H9 (cell line): Measurements from ENCODE around the gene HYAL3. TPM values are rescaled to one million over a fixed set of nuclear protein-coding genes. Genes with fewer than 3 reads are reported as not detected.

ENCODE experiments used
- DNase-seq: peaks from one replicate; pipeline ENCODE4 v3.0.0-alpha.2; 2017
- H2AFZ ChIP-seq: one replicate; pipeline ENCODE4 v1.6.1; 2013; ENCODE audit warnings: mild to moderate bottlenecking, low read length, control low read depth, moderate library complexity
- H2AK5ac ChIP-seq: 2 replicates; pipeline ENCODE4 v1.6.1; 2013; ENCODE audit warnings: low read length, control low read depth, mixed read lengths; ENCODE audit not compliant: insufficient read length
- H2BK120ac ChIP-seq: one replicate; pipeline ENCODE4 v1.6.1; 2013; ENCODE audit warnings: low read depth, mild to moderate bottlenecking, low read length, control low read depth, inconsistent platforms; ENCODE audit not compliant: poor library complexity, severe bottlenecking
- H2BK12ac ChIP-seq: 2 replicates; pipeline ENCODE4 v1.6.1; 2013; ENCODE audit warnings: low read length, control low read depth, mixed read lengths, low read depth; ENCODE audit not compliant: insufficient read length
- H2BK15ac ChIP-seq: 2 replicates; pipeline ENCODE4 v1.6.1; 2013; ENCODE audit warnings: low read depth, low read length, control low read depth
- H2BK20ac ChIP-seq: one replicate; pipeline ENCODE4 v1.6.1; 2013; ENCODE audit warnings: low read depth, mild to moderate bottlenecking, low read length, control low read depth, inconsistent platforms; ENCODE audit not compliant: poor library complexity, severe bottlenecking
- H2BK5ac ChIP-seq: 2 replicates; pipeline ENCODE4 v1.6.1; 2013; ENCODE audit warnings: low read length, control low read depth, mixed read lengths; ENCODE audit not compliant: insufficient read length
- H3K14ac ChIP-seq: 2 replicates; pipeline ENCODE4 v1.6.1; 2013; ENCODE audit warnings: low read length, control low read depth; ENCODE audit not compliant: insufficient read depth
- H3K18ac ChIP-seq: 2 replicates; pipeline ENCODE4 v1.6.1; 2013; ENCODE audit warnings: low read depth, mild to moderate bottlenecking, mixed read lengths, low read length, control low read depth; ENCODE audit not compliant: insufficient read length
- H3K23ac ChIP-seq: 2 replicates; pipeline ENCODE4 v1.6.1; 2013; ENCODE audit warnings: low read length, control low read depth, mixed read lengths, low read depth; ENCODE audit not compliant: insufficient read length
- H3K23me2 ChIP-seq: 2 replicates; pipeline ENCODE4 v1.6.1; 2013; ENCODE audit warnings: low read depth, mild to moderate bottlenecking, mixed read lengths, low read length, control low read depth; ENCODE audit not compliant: insufficient read length, poor library complexity, severe bottlenecking
- H3K27ac ChIP-seq: 2 replicates; pipeline ENCODE4 v1.5.1; 2013; ENCODE audit warnings: low read length, control low read depth, mixed read lengths, low read depth; ENCODE audit not compliant: insufficient read length
- H3K27me3 ChIP-seq: 2 replicates; pipeline ENCODE4 v1.6.1; 2013; ENCODE audit warnings: low read length, control low read depth, inconsistent platforms; ENCODE audit not compliant: insufficient read depth
- H3K4ac ChIP-seq: 2 replicates; pipeline ENCODE4 v1.6.1; 2013; ENCODE audit warnings: low read depth, mild to moderate bottlenecking, control low read depth, inconsistent platforms, low read length, moderate library complexity
- H3K4me1 ChIP-seq: 2 replicates; pipeline ENCODE4 v1.6.1; 2013; ENCODE audit warnings: low read length, control low read depth, inconsistent platforms; ENCODE audit not compliant: insufficient read depth
- H3K4me2 ChIP-seq: 2 replicates; pipeline ENCODE4 v1.6.1; 2013; ENCODE audit warnings: low read length, control low read depth, mixed read lengths; ENCODE audit not compliant: insufficient read length, insufficient read depth
- H3K56ac ChIP-seq: 2 replicates; pipeline ENCODE4 v1.6.1; 2013; ENCODE audit warnings: low read depth, mild to moderate bottlenecking, mixed read lengths, low read length, control low read depth; ENCODE audit not compliant: insufficient read length
- H3K79me1 ChIP-seq: 2 replicates; pipeline ENCODE4 v1.6.1; 2013; ENCODE audit warnings: low read depth, mild to moderate bottlenecking, moderate library complexity, low read length, control low read depth, inconsistent platforms; ENCODE audit not compliant: insufficient read depth, poor library complexity, severe bottlenecking
- H3K79me2 ChIP-seq: 2 replicates; pipeline ENCODE4 v1.6.1; 2013; ENCODE audit warnings: low read length, control low read depth, inconsistent platforms; ENCODE audit not compliant: insufficient read depth
- H3K9ac ChIP-seq: 2 replicates; pipeline ENCODE4 v1.6.1; 2013; ENCODE audit warnings: low read length, control low read depth, mixed read lengths; ENCODE audit not compliant: insufficient read length; ENCODE audit errors: extremely low read depth
- H3K9me3 ChIP-seq: one replicate; pipeline ENCODE4 v1.6.1; 2013; ENCODE audit warnings: low read depth, low read length, inconsistent platforms; ENCODE audit not compliant: control insufficient read depth
- H3T11ph ChIP-seq: one replicate; pipeline ENCODE4 v1.6.1; 2013; ENCODE audit warnings: mild to moderate bottlenecking, low read length, control low read depth, inconsistent platforms
- H4K20me1 ChIP-seq: one replicate; pipeline ENCODE4 v1.6.1; 2013; ENCODE audit not compliant: control insufficient read depth, insufficient read length, insufficient read depth
- H4K5ac ChIP-seq: 2 replicates; pipeline ENCODE4 v1.6.1; 2013; ENCODE audit warnings: low read depth, mild to moderate bottlenecking, mixed read lengths, low read length, control low read depth; ENCODE audit not compliant: insufficient read length
- H4K8ac ChIP-seq: replicated peaks from 2 replicates; pipeline ENCODE4 v1.6.1; 2013; ENCODE audit warnings: low read length, control low read depth, mixed read lengths, low read depth; ENCODE audit not compliant: insufficient read length
- H4K91ac ChIP-seq: 2 replicates; pipeline ENCODE4 v1.6.1; 2013; ENCODE audit warnings: low read depth, mild to moderate bottlenecking, moderate library complexity, mixed read lengths, low read length, control low read depth; ENCODE audit not compliant: insufficient read length
- H3K27ac Mint-ChIP-seq, 3 experiments: 2 replicates in 2 of 3; 3 replicates in 1 of 3; pipeline ENCODE4 v1.8.0; 2020 to 2021; ENCODE audit warnings: mixed read lengths in 3 of 3, mild to moderate bottlenecking in 1 of 3, moderate library complexity in 1 of 3
- H3K27me3 Mint-ChIP-seq: 2 replicates; pipeline ENCODE4 v1.8.0; 2021; ENCODE audit warnings: low read depth, mild to moderate bottlenecking, moderate library complexity, mixed read lengths
- H3K36me3 Mint-ChIP-seq, 3 experiments: 2 replicates in 2 of 3; 3 replicates in 1 of 3; pipeline ENCODE4 v1.8.0; 2020 to 2021; ENCODE audit warnings: low read depth in 3 of 3, mixed read lengths in 3 of 3; ENCODE audit not compliant: insufficient read depth in 1 of 3
- H3K4me1 Mint-ChIP-seq, 2 experiments: 2 replicates each; pipeline ENCODE4 v1.8.0; 2020; ENCODE audit warnings: mixed read lengths in 2 of 2
- H3K4me3 Mint-ChIP-seq, 2 experiments: 2 replicates in 1 of 2; 3 replicates in 1 of 2; pipeline ENCODE4 v1.8.0; 2020 to 2021; ENCODE audit warnings: mild to moderate bottlenecking in 2 of 2, mixed read lengths in 2 of 2, moderate library complexity in 1 of 2
- H3K9me3 Mint-ChIP-seq, 2 experiments: 2 replicates in 1 of 2; 3 replicates in 1 of 2; pipeline ENCODE4 v1.8.0; 2020; ENCODE audit warnings: mild to moderate bottlenecking in 2 of 2, mixed read lengths in 2 of 2, moderate library complexity in 1 of 2
- CTCF ChIP-seq: fragments of 200-600 bp; sonication (generic); conservative IDR thresholded peaks from 3 replicates; pipeline ENCODE4 v1.8.0; 2021; ENCODE audit warnings: antibody characterized with exemption, mild to moderate bottlenecking
- WGBS: extraction: QIAGEN DNeasy Blood & Tissue Kit; methylation state at CpG from one replicate; pipeline ENCODE4 v1.1.7; 2013; ENCODE audit warnings: missing lambda C conversion rate, low lambda C conversion rate, mixed read lengths; ENCODE audit not compliant: insufficient read length; ENCODE audit errors: extremely low coverage; 5-methylcytosine and 5-hydroxymethylcytosine counted together
- total RNA-seq: library from RNA; stranded (reverse); gene quantifications from 2 replicates; pipeline ENCODE4 v1.2.1, GENCODE V29; 2021

Gene HYAL3
- total RNA-seq, 1 experiment from 2014 or later, result 3.1 TPM

GRCh38 chr3:50263478-50264382 is 35.5 kb downstream of the HYAL3 start:
- no peaks in the 10 kb centered on the region for H3K79me1 ChIP-seq
- peak overlapping the region; percentile 97 to 98 (median 98) for H3K27ac Mint-ChIP-seq

More at GRCh38 chr3:50263478-50264382, 35.5 kb downstream of the HYAL3 start:
- H2BK12ac ChIP-seq, result no peak overlapping the region
- H2BK5ac ChIP-seq, result no peak overlapping the region
- peak overlapping the region; percentile 3; the same call in 1 of the 2 replicates for H3K14ac ChIP-seq
- peaks cover 49 to 71% of the 10 kb centered on the region in 2 experiments for H3K4me1 Mint-ChIP-seq
- H3K56ac ChIP-seq, result no peak overlapping the region
- H3K27ac ChIP-seq, result peak overlapping the region; percentile 48
- H4K8ac ChIP-seq, result no peak overlapping the region
- no peak overlapping the region for H2AFZ ChIP-seq
- no peak overlapping the region for H3K9ac ChIP-seq
- H2BK20ac ChIP-seq, result no peak overlapping the region
- no peak overlapping the region for H3T11ph ChIP-seq
- no peak overlapping the region for H2BK120ac ChIP-seq
- H3K27me3 ChIP-seq, result no peaks in the 10 kb centered on the region
- H3K27me3 Mint-ChIP-seq, result peaks cover 3% of the 10 kb centered on the region; the same call in 1 of the 2 replicates
- no peak overlapping the region for H4K5ac ChIP-seq
- H3K36me3 Mint-ChIP-seq, result peaks cover 0 to 3% (median 2%) of the 10 kb centered on the region in 3 experiments; a peak in 3 of 7 replicates
- TF ChIP-seq CTCF, result no peak
- H4K20me1 ChIP-seq, result no peaks in the 10 kb centered on the region
- H3K9me3 Mint-ChIP-seq, result no peaks in the 10 kb centered on the region
- no peak overlapping the region for H2AK5ac ChIP-seq
- H3K23me2 ChIP-seq, result no peaks in the 10 kb centered on the region
- DNase-seq, result no peak
- peaks cover 5% of the 10 kb centered on the region; the same call in 1 of the 2 replicates for H3K4me1 ChIP-seq
- H3K9me3 ChIP-seq, result no peaks in the 10 kb centered on the region
- H3K4me2 ChIP-seq, result peak overlapping the region; percentile 36
- H3K4ac ChIP-seq, result no peak overlapping the region
- no peak overlapping the region for H3K23ac ChIP-seq
- H3K79me2 ChIP-seq, result no peaks in the 10 kb centered on the region
- no peak overlapping the region for H2BK15ac ChIP-seq
- H3K18ac ChIP-seq, result peak overlapping the region; percentile 81
- H3K4me3 Mint-ChIP-seq, result peak overlapping the region in 1 of 2 experiments; percentile 71; a peak in 3 of 5 replicates
- no peak overlapping the region for H4K91ac ChIP-seq
- no CpG with 5 or more reads among the region's 6 CpGs for WGBS
